HFF-Myc (cell line): ENCODE measurements around the gene GFRA1.
A peak's percentile ranks its signal among the peaks of the same experiment; 100 is the strongest.

Experiments used
- DNase-seq: peaks from one replicate; pipeline ENCODE4 v3.0.0-alpha.2; 2011; ENCODE audit warnings: low read depth; ENCODE audit errors: extremely low read depth
- H3K4me3 ChIP-seq: replicated peaks from 2 replicates; pipeline ENCODE4 v1.5.1; 2011; ENCODE audit warnings: low read depth, mild to moderate bottlenecking, control low read depth, low read length
- CTCF ChIP-seq: IDR thresholded peaks from 2 replicates; pipeline ENCODE4 v1.5.1; 2012; ENCODE audit warnings: mild to moderate bottlenecking, low read depth, low read length, control low read depth; ENCODE audit errors: missing control alignments

Gene GFRA1

GRCh38 chr10:116287906-116288501 lies 15.0 kb upstream of the GFRA1 start:
- no peak for DNase-seq
- peak; percentile 66 for TF ChIP-seq CTCF
- H3K4me3 ChIP-seq: no peak overlapping the region

GRCh38 chr10:116286626-116287200 lies 13.7 kb upstream of the GFRA1 start:
- no peak overlapping the region for H3K4me3 ChIP-seq
- DNase-seq: no peak

DNA sequence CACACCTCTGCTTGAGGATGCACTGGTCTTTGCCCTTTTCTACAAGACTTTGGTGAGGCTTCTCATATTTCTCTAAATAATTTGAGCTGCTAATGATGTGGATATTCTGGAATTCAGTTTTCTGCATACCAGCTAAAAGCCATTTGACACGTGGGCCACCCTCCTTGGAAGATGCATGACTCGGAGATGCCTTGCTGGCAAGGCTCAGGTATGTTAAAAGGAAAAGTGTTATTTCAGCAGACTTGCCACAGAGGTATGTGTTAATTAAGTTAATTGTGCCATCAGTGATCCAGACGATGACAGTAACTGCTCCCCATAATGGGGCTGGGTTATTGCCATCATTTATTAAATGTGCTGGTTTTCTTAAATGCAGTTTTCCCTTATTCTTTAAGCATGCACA lies 8.8 kb upstream of the GFRA1 start:
- H3K4me3 ChIP-seq: no peak overlapping the region
- DNase-seq: no peak
- TF ChIP-seq CTCF: no peak

More at GRCh38 chr10:116286626-116287200, 13.7 kb upstream of the GFRA1 start:
- TF ChIP-seq CTCF: no peak

DNA sequence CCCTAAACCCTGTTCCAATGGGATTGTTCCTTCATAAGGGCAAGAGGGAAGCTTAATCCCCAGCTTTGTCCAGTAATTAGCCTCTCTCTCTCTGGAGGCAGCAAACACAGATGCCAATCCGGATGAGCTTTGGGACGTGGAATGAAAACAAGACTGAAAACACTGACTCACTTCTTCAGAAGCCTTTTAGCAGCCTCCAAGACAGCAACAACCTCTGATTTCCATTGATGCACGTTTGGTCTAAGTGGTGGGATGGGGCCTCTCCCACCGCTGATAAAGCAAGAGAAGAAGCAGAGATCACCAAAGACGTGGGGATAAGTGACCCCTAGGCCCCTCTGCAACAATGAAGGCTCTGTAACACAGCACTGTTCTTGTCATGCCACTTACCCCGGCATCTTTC lies 5.8 kb upstream of the GFRA1 start:
- TF ChIP-seq CTCF: no peak
- no peak overlapping the region for H3K4me3 ChIP-seq
- DNase-seq: no peak

DNA sequence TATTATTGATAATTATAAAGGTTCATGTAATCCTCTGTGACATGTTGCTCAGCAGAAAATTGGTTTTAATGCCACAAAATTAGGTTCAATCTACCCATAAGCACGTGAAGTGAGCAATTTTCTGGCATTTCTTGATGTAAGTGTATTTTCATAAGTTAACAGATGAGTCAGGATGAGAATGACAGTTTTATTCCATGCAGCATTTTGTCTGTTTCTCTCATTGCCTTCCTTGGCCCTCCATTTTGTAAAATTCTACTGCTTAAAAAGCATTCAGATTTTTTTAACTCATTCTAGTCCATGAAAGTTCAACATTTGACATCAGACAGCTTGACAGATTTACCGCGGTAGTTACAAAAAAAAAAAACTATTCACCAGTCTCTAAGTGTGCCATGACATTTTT lies 4.0 kb upstream of the GFRA1 start:
- no peak overlapping the region for H3K4me3 ChIP-seq
- no peak for DNase-seq
- TF ChIP-seq CTCF: no peak

- DNase-seq: peak; percentile 64
- TF ChIP-seq CTCF: no peak
- H3K4me3 ChIP-seq: peak overlapping the region; percentile 71
Measured at GRCh38 chr10:116274064-116274904, 1.3 kb upstream of the GFRA1 start.
